ENCODE measurements around the gene YPEL4. TPM values are rescaled to one million over a fixed set of nuclear protein-coding genes. Genes with fewer than 3 reads are reported as not detected.

The YPEL4 gene
- total RNA-seq, 1 experiment from 2014 or later, result 0.16 TPM

GRCh38 chr11:57616595-57616994 is 33.1 kb downstream of the YPEL4 start:
- H3K27me3 Mint-ChIP-seq (ENCODE audit: insufficient read depth, unreplicated experiment), result peaks cover 36% of the 10 kb centered on the region
- BruUV-seq (replicated peaks), result no TSS peak
- no peaks in the 10 kb centered on the region for H3K9me3 Mint-ChIP-seq (ENCODE audit: unreplicated experiment)
- ChIA-PET POLR2A (no interaction called here), CTCF (interaction anchor here (0.7 to 5.1 kb wide), 4 partner anchors 20 to 254 kb away, joined by 3 to 26 read pairs (median 4); no protein-coding TSS in a partner anchor)
- no peaks in the 10 kb centered on the region for H3K4me1 Mint-ChIP-seq (ENCODE audit: insufficient read depth, unreplicated experiment)
- no peak for DNase-seq (ENCODE audit: unreplicated experiment)
- no peaks in the 10 kb centered on the region for H3K36me3 Mint-ChIP-seq (ENCODE audit: insufficient read depth, unreplicated experiment)
- intact Hi-C loops (cut with micrococcal nuclease), result no loop called here
- H3K4me3 Mint-ChIP-seq (ENCODE audit: unreplicated experiment), result no peak overlapping the region
- TF ChIP-seq, protein P1, sequence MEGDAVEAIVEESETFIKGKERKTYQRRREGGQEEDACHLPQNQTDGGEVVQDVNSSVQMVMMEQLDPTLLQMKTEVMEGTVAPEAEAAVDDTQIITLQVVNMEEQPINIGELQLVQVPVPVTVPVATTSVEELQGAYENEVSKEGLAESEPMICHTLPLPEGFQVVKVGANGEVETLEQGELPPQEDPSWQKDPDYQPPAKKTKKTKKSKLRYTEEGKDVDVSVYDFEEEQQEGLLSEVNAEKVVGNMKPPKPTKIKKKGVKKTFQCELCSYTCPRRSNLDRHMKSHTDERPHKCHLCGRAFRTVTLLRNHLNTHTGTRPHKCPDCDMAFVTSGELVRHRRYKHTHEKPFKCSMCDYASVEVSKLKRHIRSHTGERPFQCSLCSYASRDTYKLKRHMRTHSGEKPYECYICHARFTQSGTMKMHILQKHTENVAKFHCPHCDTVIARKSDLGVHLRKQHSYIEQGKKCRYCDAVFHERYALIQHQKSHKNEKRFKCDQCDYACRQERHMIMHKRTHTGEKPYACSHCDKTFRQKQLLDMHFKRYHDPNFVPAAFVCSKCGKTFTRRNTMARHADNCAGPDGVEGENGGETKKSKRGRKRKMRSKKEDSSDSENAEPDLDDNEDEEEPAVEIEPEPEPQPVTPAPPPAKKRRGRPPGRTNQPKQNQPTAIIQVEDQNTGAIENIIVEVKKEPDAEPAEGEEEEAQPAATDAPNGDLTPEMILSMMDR (IDR thresholded peaks at IDR 0.05; ENCODE audit: unreplicated experiment), result no peak
- H3K27ac Mint-ChIP-seq (ENCODE audit: low read depth, unreplicated experiment), result no peak overlapping the region

GRCh38 chr11:57615308-57615707 is 34.4 kb downstream of the YPEL4 start:
- POLR2A ChIA-PET, result no interaction called here
- H3K27ac Mint-ChIP-seq (ENCODE audit: low read depth, unreplicated experiment), result no peak overlapping the region
- H3K9me3 Mint-ChIP-seq (ENCODE audit: unreplicated experiment), result no peaks in the 10 kb centered on the region
- no peak for DNase-seq (ENCODE audit: unreplicated experiment)
- peaks cover 36% of the 10 kb centered on the region for H3K27me3 Mint-ChIP-seq (ENCODE audit: insufficient read depth, unreplicated experiment)
- intact Hi-C loops (cut with micrococcal nuclease), result no loop called here
- no peak overlapping the region for H3K4me3 Mint-ChIP-seq (ENCODE audit: unreplicated experiment)
- no TSS peak for BruUV-seq (replicated peaks)
- no peaks in the 10 kb centered on the region for H3K36me3 Mint-ChIP-seq (ENCODE audit: insufficient read depth, unreplicated experiment)
- TF ChIP-seq, protein P1 (IDR thresholded peaks at IDR 0.05; ENCODE audit: unreplicated experiment), result no peak
- H3K4me1 Mint-ChIP-seq (ENCODE audit: insufficient read depth, unreplicated experiment), result no peaks in the 10 kb centered on the region
- CTCF ChIA-PET, result interaction anchor here (1.9 to 5.1 kb wide), 2 partner anchors 25 to 29 kb away, joined by 5 to 26 read pairs; no protein-coding TSS in a partner anchor

- DNase-seq (ENCODE audit: unreplicated experiment), result no peak
- no peak overlapping the region for H3K27ac Mint-ChIP-seq (ENCODE audit: low read depth, unreplicated experiment)
- peaks cover 36% of the 10 kb centered on the region for H3K27me3 Mint-ChIP-seq (ENCODE audit: insufficient read depth, unreplicated experiment)
- no peaks in the 10 kb centered on the region for H3K36me3 Mint-ChIP-seq (ENCODE audit: insufficient read depth, unreplicated experiment)
- no TSS peak for BruUV-seq (replicated peaks)
- H3K4me3 Mint-ChIP-seq (ENCODE audit: unreplicated experiment), result no peak overlapping the region
- intact Hi-C loops (cut with micrococcal nuclease), result no loop called here
- H3K9me3 Mint-ChIP-seq (ENCODE audit: unreplicated experiment), result no peaks in the 10 kb centered on the region
- no peaks in the 10 kb centered on the region for H3K4me1 Mint-ChIP-seq (ENCODE audit: insufficient read depth, unreplicated experiment)
- ChIA-PET POLR2A (no interaction called here), CTCF (interaction anchor here (0.7 to 5.1 kb wide), 2 partner anchors 9 to 26 kb away, joined by 3 to 26 read pairs; no protein-coding TSS in a partner anchor)
- TF ChIP-seq, protein P1 (IDR thresholded peaks at IDR 0.05; ENCODE audit: unreplicated experiment), result no peak
Measured at GRCh38 chr11:57614234-57614772, 35.4 kb downstream of the YPEL4 start.

- TF ChIP-seq, protein P1 (IDR thresholded peaks at IDR 0.05; ENCODE audit: unreplicated experiment), result no peak
Measured at GRCh38 chr11:57610170-57610569, 39.5 kb downstream of the YPEL4 start.

More at GRCh38 chr11:57610170-57610569, 39.5 kb downstream of the YPEL4 start:
- no TSS peak for BruUV-seq (replicated peaks)
- H3K4me3 Mint-ChIP-seq (ENCODE audit: unreplicated experiment), result no peak overlapping the region
- intact Hi-C loops (cut with micrococcal nuclease), result no loop called here
- DNase-seq (ENCODE audit: unreplicated experiment), result no peak
- peaks cover 54% of the 10 kb centered on the region for H3K27me3 Mint-ChIP-seq (ENCODE audit: insufficient read depth, unreplicated experiment)
- H3K4me1 Mint-ChIP-seq (ENCODE audit: insufficient read depth, unreplicated experiment), result no peaks in the 10 kb centered on the region
- CTCF ChIA-PET, result interaction anchor here (1.0 kb wide), 2 partner anchors 42 to 117 kb away, joined by 3 read pairs; partner anchors contain the start of gene UBE2L6
- no peaks in the 10 kb centered on the region for H3K36me3 Mint-ChIP-seq (ENCODE audit: insufficient read depth, unreplicated experiment)
- H3K9me3 Mint-ChIP-seq (ENCODE audit: unreplicated experiment), result no peaks in the 10 kb centered on the region
- H3K27ac Mint-ChIP-seq (ENCODE audit: low read depth, unreplicated experiment), result no peak overlapping the region
- POLR2A ChIA-PET, result no interaction called here
